ENCODE results near the gene ATG10.

The ATG10 gene

GRCh38 chr5:82096249-82096648, 124.4 kb downstream of the ATG10 start:
- no peak for DNase-seq (ENCODE audit: low read depth)
- H3K4me3 ChIP-seq (ENCODE audit: low read length), result no peak overlapping the region
- TF ChIP-seq, protein P1, sequence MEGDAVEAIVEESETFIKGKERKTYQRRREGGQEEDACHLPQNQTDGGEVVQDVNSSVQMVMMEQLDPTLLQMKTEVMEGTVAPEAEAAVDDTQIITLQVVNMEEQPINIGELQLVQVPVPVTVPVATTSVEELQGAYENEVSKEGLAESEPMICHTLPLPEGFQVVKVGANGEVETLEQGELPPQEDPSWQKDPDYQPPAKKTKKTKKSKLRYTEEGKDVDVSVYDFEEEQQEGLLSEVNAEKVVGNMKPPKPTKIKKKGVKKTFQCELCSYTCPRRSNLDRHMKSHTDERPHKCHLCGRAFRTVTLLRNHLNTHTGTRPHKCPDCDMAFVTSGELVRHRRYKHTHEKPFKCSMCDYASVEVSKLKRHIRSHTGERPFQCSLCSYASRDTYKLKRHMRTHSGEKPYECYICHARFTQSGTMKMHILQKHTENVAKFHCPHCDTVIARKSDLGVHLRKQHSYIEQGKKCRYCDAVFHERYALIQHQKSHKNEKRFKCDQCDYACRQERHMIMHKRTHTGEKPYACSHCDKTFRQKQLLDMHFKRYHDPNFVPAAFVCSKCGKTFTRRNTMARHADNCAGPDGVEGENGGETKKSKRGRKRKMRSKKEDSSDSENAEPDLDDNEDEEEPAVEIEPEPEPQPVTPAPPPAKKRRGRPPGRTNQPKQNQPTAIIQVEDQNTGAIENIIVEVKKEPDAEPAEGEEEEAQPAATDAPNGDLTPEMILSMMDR (conservative IDR thresholded peaks at IDR 0.05; ENCODE audit: low read depth, low read length), result no peak

DNA sequence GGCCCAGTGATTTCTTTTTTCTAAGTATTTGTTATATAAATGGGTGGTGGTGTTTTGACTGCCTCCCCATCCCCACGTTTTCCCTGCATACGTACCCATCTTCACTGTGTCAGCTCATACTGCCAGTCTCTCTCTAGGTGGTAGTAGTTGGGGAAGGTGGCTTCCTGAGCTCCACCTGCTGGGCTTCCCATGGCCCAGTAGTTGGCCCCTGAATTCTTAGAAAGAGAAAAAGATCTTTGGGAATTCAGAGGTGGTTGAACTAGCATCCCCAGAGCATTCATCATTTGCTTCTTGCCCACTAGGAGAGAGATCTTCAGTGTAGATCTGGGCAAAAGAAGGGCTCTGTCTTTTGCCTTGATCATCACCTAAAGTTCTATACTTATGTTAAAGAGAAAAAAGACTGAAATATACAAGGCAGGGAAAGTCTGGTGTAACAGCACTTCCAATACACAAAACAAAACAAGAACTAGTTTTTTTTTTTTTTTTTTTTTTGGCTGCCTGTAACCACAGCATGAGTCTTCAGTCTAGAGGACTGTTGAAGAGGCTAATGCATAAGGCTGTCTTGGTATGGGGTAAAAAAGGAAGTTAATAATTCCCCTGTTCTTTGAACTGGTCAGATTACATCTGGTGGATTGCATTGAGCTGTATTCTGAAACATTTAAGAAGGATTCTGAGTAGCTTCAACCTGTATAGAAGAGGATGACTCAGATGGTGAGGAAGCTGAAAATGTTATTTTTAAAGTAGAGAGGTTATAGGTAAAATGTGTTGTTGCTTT, 128.7 kb downstream of the ATG10 start:
- DNase-seq (ENCODE audit: low read depth), result no peak

DNA sequence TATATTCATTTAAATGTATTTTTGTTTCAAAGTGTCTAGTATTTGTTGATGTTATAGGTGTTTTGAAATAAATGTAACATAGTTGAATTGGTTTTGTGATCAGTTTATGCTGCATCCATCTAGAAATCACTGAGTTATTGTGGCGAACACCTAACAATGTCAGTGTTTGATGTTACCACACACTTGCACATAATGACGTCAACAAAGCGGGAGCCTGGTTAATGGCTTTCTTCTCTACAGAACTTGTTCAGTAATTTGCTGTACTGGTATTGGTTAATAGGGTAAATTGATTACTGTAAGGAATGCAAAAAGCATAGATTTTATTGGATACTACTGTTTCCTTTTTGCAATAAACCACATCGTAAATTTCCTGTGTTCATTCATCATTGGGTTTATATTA, 133.0 kb downstream of the ATG10 start:
- TF ChIP-seq, protein P1 (conservative IDR thresholded peaks at IDR 0.05; ENCODE audit: low read depth, low read length), result no peak
- DNase-seq (ENCODE audit: low read depth), result no peak
- no peak overlapping the region for H3K4me3 ChIP-seq (ENCODE audit: low read length)

More for the DNA sequence above, 128.7 kb downstream of the ATG10 start:
- TF ChIP-seq, protein P1 (conservative IDR thresholded peaks at IDR 0.05; ENCODE audit: low read depth, low read length), result no peak
- no peak overlapping the region for H3K4me3 ChIP-seq (ENCODE audit: low read length)

DNA sequence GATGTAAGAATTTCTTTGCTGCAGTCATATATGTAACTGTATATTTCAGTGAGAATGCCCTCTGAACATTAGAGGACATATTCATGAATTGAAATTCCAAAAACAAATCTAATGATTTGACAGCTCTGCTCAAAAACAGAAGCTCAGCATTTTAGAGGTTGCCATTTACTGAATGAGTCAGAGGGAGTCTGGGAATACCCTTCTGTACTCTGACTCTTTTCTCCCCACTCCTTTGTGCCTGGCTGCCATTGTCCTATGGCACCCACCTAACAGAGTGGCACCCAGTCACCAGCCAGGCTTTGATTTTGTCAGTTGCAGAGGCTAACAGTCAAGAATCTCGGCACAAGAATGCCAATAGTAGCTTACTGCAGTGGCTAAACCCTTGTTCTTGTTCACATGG, 133.6 kb downstream of the ATG10 start:
- DNase-seq (ENCODE audit: low read depth), result no peak
- TF ChIP-seq, protein P1 (conservative IDR thresholded peaks at IDR 0.05; ENCODE audit: low read depth, low read length), result no peak
- H3K4me3 ChIP-seq (ENCODE audit: low read length), result no peak overlapping the region

- no peak for DNase-seq (ENCODE audit: low read depth)
- TF ChIP-seq, protein P1 (conservative IDR thresholded peaks at IDR 0.05; ENCODE audit: low read depth, low read length), result no peak
- no peak overlapping the region for H3K4me3 ChIP-seq (ENCODE audit: low read length)
Measured at GRCh38 chr5:82106207-82106606, 134.4 kb downstream of the ATG10 start.

GRCh38 chr5:82106756-82107155, 134.9 kb downstream of the ATG10 start:
- no peak for DNase-seq (ENCODE audit: low read depth)
- no peak overlapping the region for H3K4me3 ChIP-seq (ENCODE audit: low read length)

More at GRCh38 chr5:82106756-82107155, 134.9 kb downstream of the ATG10 start:
- TF ChIP-seq, protein P1 (conservative IDR thresholded peaks at IDR 0.05; ENCODE audit: low read depth, low read length), result no peak
